ENCODE results near the gene IGF2. TPM values are rescaled to one million over a fixed set of nuclear protein-coding genes. Genes with fewer than 3 reads are reported as not detected.

IGF2 gene
- polyA plus RNA-seq, 1 donor from 2014 or later: not detected

GRCh38 chr11:2163428-2163978 is 24.3 kb upstream of the IGF2 start:
- no peak overlapping the region for H3K4me3 ChIP-seq (ENCODE audit: low read length)
- H3K4me2 ChIP-seq (ENCODE audit: low read length): no peak overlapping the region
- no peak overlapping the region for H2AFZ ChIP-seq (ENCODE audit: low read depth, low read length)
- H3K27me3 ChIP-seq (ENCODE audit: insufficient read depth, low read depth, low read length): no peaks in the 10 kb centered on the region
- TF ChIP-seq CTCF (IDR thresholded peaks at IDR 0.05; ENCODE audit: poor library complexity, severe bottlenecking): no peak
- no peaks in the 10 kb centered on the region for H3K36me3 ChIP-seq (ENCODE audit: insufficient read depth, low read length)
- no peaks in the 10 kb centered on the region for H3F3A ChIP-seq (ENCODE audit: insufficient read depth, low read length, poor library complexity, severe bottlenecking)
- H3K9me3 ChIP-seq (ENCODE audit: low read length): no peaks in the 10 kb centered on the region
- no peaks in the 10 kb centered on the region for H3K79me2 ChIP-seq (replicated peaks; ENCODE audit: insufficient read depth, low read length)
- no peak overlapping the region for H3K9ac ChIP-seq (ENCODE audit: low read length)
- no peaks in the 10 kb centered on the region for H4K20me1 ChIP-seq (ENCODE audit: insufficient read depth)
- no peaks in the 10 kb centered on the region for H3K9me2 ChIP-seq (ENCODE audit: insufficient read depth, low read length)
- H3K27ac ChIP-seq (ENCODE audit: low read length): no peak overlapping the region

- no peak within 1 kb of the TSS for H2AFZ ChIP-seq (ENCODE audit: low read depth, low read length)
- no peak within 1 kb of the TSS for H3K27ac ChIP-seq (ENCODE audit: low read length)
- no peak within 1 kb of the TSS for H3K4me3 ChIP-seq (ENCODE audit: low read length)
- TF ChIP-seq SMC3 (conservative IDR thresholded peaks at IDR 0.05; ENCODE audit: poor library complexity): no peak
- no peak for TF ChIP-seq POLR2AphosphoS5 (IDR thresholded peaks at IDR 0.05)
- TF ChIP-seq RAD21 (conservative IDR thresholded peaks at IDR 0.05): no peak
- TF ChIP-seq EP300 (conservative IDR thresholded peaks at IDR 0.05; ENCODE audit: poor library complexity, severe bottlenecking): no peak
- TF ChIP-seq MXI1 (conservative IDR thresholded peaks at IDR 0.05; ENCODE audit: poor library complexity, severe bottlenecking): no peak
- no peak for TF ChIP-seq EZH2 (IDR thresholded peaks at IDR 0.05; ENCODE audit: borderline replicate concordance, insufficient read depth, low read length, poor library complexity, severe bottlenecking)
- TF ChIP-seq CTCF (IDR thresholded peaks at IDR 0.05; ENCODE audit: poor library complexity, severe bottlenecking): no peak
- no peak for TF ChIP-seq TAF1 (IDR thresholded peaks at IDR 0.05; ENCODE audit: low read depth)
- TF ChIP-seq REST (IDR thresholded peaks at IDR 0.05; ENCODE audit: borderline replicate concordance): no peak
- no peaks in the 10 kb centered on the region for H3K9me2 ChIP-seq (ENCODE audit: insufficient read depth, low read length)
- no peaks in the 10 kb centered on the region for H3F3A ChIP-seq (ENCODE audit: insufficient read depth, low read length, poor library complexity, severe bottlenecking)
- H3K27me3 ChIP-seq (ENCODE audit: insufficient read depth, low read depth, low read length): no peaks in the 10 kb centered on the region
- no peaks in the 10 kb centered on the region for H3K36me3 ChIP-seq (ENCODE audit: insufficient read depth, low read length)
- no peaks in the 10 kb centered on the region for H3K79me2 ChIP-seq (replicated peaks; ENCODE audit: insufficient read depth, low read length)
- H3K9ac ChIP-seq (ENCODE audit: low read length): no peak within 1 kb of the TSS
- H3K9me3 ChIP-seq (ENCODE audit: low read length): no peaks in the 10 kb centered on the region
- H3K4me2 ChIP-seq (ENCODE audit: low read length): no peak within 1 kb of the TSS
- H4K20me1 ChIP-seq (ENCODE audit: insufficient read depth): no peaks in the 10 kb centered on the region
These were observed 21.6 kb upstream of the IGF2 start, which contains the start of gene INS for GRCh38 chr11:2160736-2161259. Gene INS, minus strand, starts transcription at chr11:2161209. Its CDS starts 238 bp downstream, at chr11:2160971.
